ENCODE measurements around the gene C1orf226. TPM values are rescaled to one million over a fixed set of nuclear protein-coding genes. Genes with fewer than 3 reads are reported as not detected.
A peak's percentile ranks its signal among the peaks of the same experiment; 100 is the strongest.

C1orf226 gene
- total and polyA plus RNA-seq, 5 donors from 2014 or later = 0.10 to 0.14 TPM; not detected in 3

DNA sequence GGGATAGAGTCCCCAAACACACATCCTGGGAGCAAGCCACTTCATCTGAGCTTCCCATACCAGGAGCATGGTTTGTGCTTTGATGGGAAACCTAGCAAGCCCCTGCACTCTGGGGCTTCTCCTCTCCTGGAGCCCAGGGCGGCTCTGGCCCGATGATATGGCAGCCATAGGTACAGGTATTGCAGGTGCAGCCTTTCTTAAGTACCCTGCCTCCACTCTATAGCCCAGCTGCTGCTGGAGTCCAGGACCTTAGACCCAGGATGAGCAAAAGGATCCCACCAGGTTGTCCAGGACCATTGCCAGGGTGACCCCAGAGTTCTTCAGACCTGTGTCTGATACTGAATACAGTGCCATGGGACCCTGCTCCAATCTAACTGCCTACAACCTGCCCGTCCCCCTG, 4.2 kb downstream of the C1orf226 start:
- no peak for DNase-seq
- H3K4me1 ChIP-seq (ENCODE audit: control insufficient read depth, insufficient read depth, low read length, poor library complexity, severe bottlenecking) = no peaks in the 10 kb centered on the region
- H3K27ac ChIP-seq (ENCODE audit: insufficient read depth, low read length, poor library complexity, severe bottlenecking) = no peak overlapping the region
- Mint-ChIP-seq H3K27me3 (peaks cover 6% of the 10 kb centered on the region), H3K36me3 (no peaks in the 10 kb centered on the region), H3K4me1 (no peaks in the 10 kb centered on the region), H3K9me3 (no peaks in the 10 kb centered on the region), H3K4me3 (no peak overlapping the region), H3K27ac (no peak overlapping the region)
- ATAC-seq (ENCODE audit: low read depth in 2 of 2) = no peak
- H3K27me3 ChIP-seq (ENCODE audit: control insufficient read depth, insufficient read depth, low read length) = no peaks in the 10 kb centered on the region
- H3K36me3 ChIP-seq (ENCODE audit: control insufficient read depth, insufficient read depth, low read length) = no peaks in the 10 kb centered on the region
- no peaks in the 10 kb centered on the region for H3K9me3 ChIP-seq (ENCODE audit: control insufficient read depth in 2 of 2, low read length in 2 of 2)
- H3K4me3 ChIP-seq (ENCODE audit: low read depth, low read length) = no peak overlapping the region

DNA sequence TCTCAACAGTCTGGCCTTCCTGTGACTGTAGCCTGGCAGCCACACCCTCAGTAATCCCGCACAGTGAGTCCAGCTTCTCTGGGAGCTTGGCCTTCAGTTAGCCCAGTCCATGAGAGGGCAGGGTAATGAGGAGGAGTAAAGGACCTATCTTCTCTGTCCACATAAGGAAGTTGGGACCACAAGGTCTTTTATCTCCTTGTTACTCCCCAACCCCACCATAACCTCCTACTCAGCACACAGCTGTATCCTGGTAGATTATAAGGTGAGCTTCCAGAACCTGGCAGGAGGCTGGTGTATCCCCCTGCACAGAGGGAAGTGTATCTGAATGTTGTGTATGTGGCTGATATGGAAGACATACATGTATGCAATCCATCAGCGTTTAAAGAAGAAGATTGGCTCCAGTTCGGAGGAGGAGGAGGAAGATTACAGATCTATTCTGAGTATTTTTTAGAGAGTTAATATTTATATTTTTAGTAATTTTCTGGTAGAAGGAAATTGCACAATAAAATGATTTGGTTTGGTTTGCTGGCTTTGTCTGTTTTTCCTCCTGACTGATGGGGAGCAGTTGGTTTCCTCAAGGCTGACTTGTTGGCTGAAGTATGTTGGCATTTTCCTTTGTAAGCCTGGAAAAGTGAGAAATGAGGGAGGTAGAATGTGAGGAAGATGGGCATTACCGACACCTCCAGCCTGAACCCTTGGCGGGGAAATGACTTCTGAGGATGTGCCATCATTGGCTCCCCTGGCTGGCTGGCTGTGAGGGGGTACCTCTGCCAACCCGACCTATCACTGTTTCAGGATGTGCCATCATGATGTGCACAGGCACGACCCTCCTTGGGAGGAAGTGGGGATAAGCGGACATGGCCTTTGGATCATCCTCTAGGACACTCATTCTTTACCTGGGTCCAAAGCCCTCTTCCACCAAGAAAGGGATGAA, 5.0 kb downstream of the C1orf226 start:
- Histone ChIP-seq H3K9me3 (ENCODE audit: control insufficient read depth in 2 of 2, low read length in 2 of 2) (no peaks in the 10 kb centered on the region), H3K4me3 (ENCODE audit: low read depth, low read length) (no peak overlapping the region), H3K4me1 (ENCODE audit: control insufficient read depth, insufficient read depth, low read length, poor library complexity, severe bottlenecking) (no peaks in the 10 kb centered on the region), H3K27me3 (ENCODE audit: control insufficient read depth, insufficient read depth, low read length) (no peaks in the 10 kb centered on the region), H3K36me3 (ENCODE audit: control insufficient read depth, insufficient read depth, low read length) (no peaks in the 10 kb centered on the region), H3K27ac (ENCODE audit: insufficient read depth, low read length, poor library complexity, severe bottlenecking) (no peak overlapping the region)
- Mint-ChIP-seq H3K4me3 (no peak overlapping the region), H3K27me3 (peaks cover 6% of the 10 kb centered on the region), H3K4me1 (no peaks in the 10 kb centered on the region), H3K36me3 (no peaks in the 10 kb centered on the region), H3K9me3 (no peaks in the 10 kb centered on the region), H3K27ac (no peak overlapping the region)
- DNase-seq (no peak), ATAC-seq (ENCODE audit: low read depth in 2 of 2) (no peak)

DNA sequence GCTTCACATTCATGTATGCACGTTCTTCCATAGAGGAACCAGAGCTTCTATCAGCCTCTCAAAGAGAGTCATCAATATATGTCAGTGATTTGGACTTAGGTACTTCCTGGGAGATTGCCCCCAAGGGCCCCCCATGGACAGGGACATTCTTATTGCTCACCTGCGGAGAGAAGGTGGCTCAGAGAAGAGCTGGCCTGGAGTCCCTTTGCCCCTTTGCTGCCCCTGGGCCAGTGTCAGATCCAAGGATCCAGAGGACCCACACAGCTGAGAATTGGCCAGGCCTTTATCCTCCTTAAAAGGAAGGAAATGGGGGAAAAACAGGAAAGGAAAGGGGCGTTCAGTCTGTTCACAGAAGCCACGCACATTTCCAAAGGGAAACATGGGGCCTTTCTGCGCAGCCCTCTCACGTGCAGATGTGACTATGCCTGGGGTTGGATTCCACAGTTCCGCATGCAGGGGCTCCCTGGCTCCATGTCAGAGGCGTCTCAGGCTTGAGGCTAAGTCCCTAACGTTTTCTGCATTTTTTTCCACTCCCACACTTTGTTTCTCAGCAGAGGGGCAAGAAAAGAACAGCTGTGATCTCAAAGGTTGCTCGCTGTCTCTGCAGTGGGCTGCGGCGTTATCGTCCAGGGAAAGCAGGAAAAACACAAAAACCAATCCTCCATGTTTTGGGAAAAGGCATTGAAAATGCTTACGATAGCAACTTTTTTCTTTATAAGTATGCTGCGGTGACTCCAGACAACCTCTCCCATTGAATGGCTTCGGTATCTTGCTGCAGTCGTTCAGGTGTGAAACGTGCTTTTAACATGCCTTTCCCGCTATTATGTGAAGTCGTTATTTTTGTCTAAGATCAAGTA, 5.9 kb downstream of the C1orf226 start:
- Histone ChIP-seq H3K4me3 (ENCODE audit: low read depth, low read length) (no peak overlapping the region), H3K4me1 (ENCODE audit: control insufficient read depth, insufficient read depth, low read length, poor library complexity, severe bottlenecking) (no peaks in the 10 kb centered on the region), H3K27ac (ENCODE audit: insufficient read depth, low read length, poor library complexity, severe bottlenecking) (no peak overlapping the region), H3K9me3 (ENCODE audit: control insufficient read depth in 2 of 2, low read length in 2 of 2) (no peaks in the 10 kb centered on the region), H3K27me3 (ENCODE audit: control insufficient read depth, insufficient read depth, low read length) (no peaks in the 10 kb centered on the region), H3K36me3 (ENCODE audit: control insufficient read depth, insufficient read depth, low read length) (no peaks in the 10 kb centered on the region)
- peaks cover 11% of the 10 kb centered on the region for H3K27me3 Mint-ChIP-seq
- ATAC-seq (ENCODE audit: low read depth in 2 of 2) (no peak), DNase-seq (no peak)
- no peaks in the 10 kb centered on the region for H3K9me3 Mint-ChIP-seq
- H3K4me3 Mint-ChIP-seq = no peak overlapping the region
- H3K36me3 Mint-ChIP-seq = no peaks in the 10 kb centered on the region
- peaks cover 0 to 5% (median 0%) of the 10 kb centered on the region in 4 donors for H3K4me1 Mint-ChIP-seq
- H3K27ac Mint-ChIP-seq = no peak overlapping the region

DNA sequence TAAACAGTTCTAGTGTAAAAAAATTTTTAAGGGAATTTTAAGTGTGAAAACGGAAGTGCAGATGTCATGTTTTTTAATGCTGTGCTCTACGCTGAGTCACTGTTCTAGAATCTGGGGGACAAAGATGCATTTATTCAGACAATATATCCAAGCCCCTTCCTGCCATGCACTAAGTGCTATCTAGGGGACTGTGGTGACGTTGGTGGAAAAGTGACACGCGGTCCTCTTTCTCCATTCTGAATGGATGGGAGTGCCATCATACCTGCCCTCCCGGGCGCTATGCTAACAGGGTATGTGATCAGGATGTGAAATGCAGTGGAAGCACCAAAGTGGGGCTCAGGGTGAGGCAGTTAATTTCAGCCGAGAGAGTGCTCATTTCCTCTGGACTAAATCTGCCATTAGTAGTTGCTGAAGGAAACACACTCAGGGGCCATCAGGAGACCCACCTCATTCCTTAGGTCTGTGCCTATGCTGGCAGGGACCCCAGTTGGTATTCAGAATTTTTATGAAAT, 6.6 kb downstream of the C1orf226 start:
- Mint-ChIP-seq H3K4me1 (peaks cover 0 to 5% (median 0%) of the 10 kb centered on the region in 4 donors), H3K36me3 (no peaks in the 10 kb centered on the region), H3K27ac (no peak overlapping the region), H3K4me3 (no peak overlapping the region), H3K27me3 (peaks cover 11% of the 10 kb centered on the region), H3K9me3 (no peaks in the 10 kb centered on the region)
- ATAC-seq (ENCODE audit: low read depth in 2 of 2) = no peak
- Histone ChIP-seq H3K36me3 (ENCODE audit: control insufficient read depth, insufficient read depth, low read length) (no peaks in the 10 kb centered on the region), H3K27me3 (ENCODE audit: control insufficient read depth, insufficient read depth, low read length) (no peaks in the 10 kb centered on the region), H3K4me3 (ENCODE audit: low read depth, low read length) (no peak overlapping the region), H3K4me1 (ENCODE audit: control insufficient read depth, insufficient read depth, low read length, poor library complexity, severe bottlenecking) (no peaks in the 10 kb centered on the region), H3K9me3 (ENCODE audit: control insufficient read depth in 2 of 2, low read length in 2 of 2) (no peaks in the 10 kb centered on the region), H3K27ac (ENCODE audit: insufficient read depth, low read length, poor library complexity, severe bottlenecking) (no peak overlapping the region)
- DNase-seq = no peak

DNA sequence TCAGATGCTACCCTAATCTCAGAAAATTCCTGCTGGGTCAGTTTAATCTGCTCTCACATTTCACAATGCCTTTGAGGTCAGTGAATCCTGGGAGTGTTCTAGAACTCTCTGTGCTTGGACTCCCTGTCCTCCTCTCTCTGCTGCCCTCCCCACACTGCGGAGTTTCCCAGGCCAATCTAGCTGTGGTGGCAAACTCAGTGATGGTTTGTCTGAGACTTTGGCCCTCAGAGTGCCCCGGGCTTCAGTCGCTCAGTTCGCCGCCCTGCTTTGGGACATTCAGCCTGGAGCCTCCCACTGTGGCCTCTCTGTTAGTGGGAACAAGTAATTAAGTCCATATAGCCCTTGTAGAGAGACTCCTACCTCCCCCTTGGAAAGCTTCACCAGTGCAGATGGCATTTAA, 7.1 kb downstream of the C1orf226 start:
- no peak for DNase-seq
- Mint-ChIP-seq H3K4me3 (no peak overlapping the region), H3K27me3 (peaks cover 11% of the 10 kb centered on the region), H3K27ac (no peak overlapping the region), H3K9me3 (no peaks in the 10 kb centered on the region), H3K4me1 (peaks cover 0 to 5% (median 0%) of the 10 kb centered on the region in 4 donors), H3K36me3 (no peaks in the 10 kb centered on the region)
- no peaks in the 10 kb centered on the region for H3K36me3 ChIP-seq (ENCODE audit: control insufficient read depth, insufficient read depth, low read length)
- H3K27me3 ChIP-seq (ENCODE audit: control insufficient read depth, insufficient read depth, low read length) = no peaks in the 10 kb centered on the region
- no peak for ATAC-seq (ENCODE audit: low read depth in 2 of 2)
- no peaks in the 10 kb centered on the region for H3K9me3 ChIP-seq (ENCODE audit: control insufficient read depth in 2 of 2, low read length in 2 of 2)
- no peak overlapping the region for H3K4me3 ChIP-seq (ENCODE audit: low read depth, low read length)
- H3K4me1 ChIP-seq (ENCODE audit: control insufficient read depth, insufficient read depth, low read length, poor library complexity, severe bottlenecking) = no peaks in the 10 kb centered on the region
- H3K27ac ChIP-seq (ENCODE audit: insufficient read depth, low read length, poor library complexity, severe bottlenecking) = no peak overlapping the region

DNA sequence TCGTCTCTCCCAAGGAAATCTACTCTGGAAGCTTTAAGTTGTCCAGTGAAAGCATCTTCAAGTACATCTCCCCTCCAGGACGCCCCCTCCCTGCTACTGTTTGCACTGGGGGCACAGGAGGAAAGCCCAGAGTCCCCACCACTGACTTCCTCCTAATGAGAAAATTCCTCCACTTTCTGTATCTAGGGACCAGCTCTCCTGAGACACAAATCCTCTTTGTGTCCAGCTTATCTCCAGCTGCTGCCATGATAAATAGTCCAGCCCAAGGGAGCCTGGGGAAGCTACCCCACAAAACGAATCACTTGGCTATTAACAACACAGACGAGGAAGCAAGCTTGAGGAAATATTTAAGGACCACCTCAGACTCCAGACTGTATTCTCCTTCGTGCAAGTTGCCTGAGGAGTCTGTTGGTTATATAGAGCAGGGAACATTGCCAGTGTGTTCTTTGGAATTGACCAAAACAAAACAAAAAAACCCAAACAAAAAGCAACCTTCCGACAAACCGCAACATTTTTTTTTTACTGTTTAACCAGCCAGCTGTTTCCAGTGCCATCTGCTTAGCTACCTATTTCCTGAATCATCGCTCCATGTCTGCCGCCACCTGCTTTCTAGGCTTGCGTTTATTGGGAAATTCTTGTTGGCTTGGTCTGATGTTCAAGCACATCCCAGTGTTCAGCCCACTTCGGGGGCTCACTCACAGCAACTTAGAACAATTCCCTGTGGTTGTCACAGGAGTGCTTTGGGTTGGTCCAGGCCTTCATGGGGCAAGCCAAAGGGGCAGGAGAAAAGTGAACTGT, 7.7 kb downstream of the C1orf226 start:
- Histone ChIP-seq H3K36me3 (ENCODE audit: control insufficient read depth, insufficient read depth, low read length) (no peaks in the 10 kb centered on the region), H3K4me1 (ENCODE audit: control insufficient read depth, insufficient read depth, low read length, poor library complexity, severe bottlenecking) (no peaks in the 10 kb centered on the region), H3K9me3 (ENCODE audit: control insufficient read depth in 2 of 2, low read length in 2 of 2) (no peaks in the 10 kb centered on the region), H3K27ac (ENCODE audit: insufficient read depth, low read length, poor library complexity, severe bottlenecking) (no peak overlapping the region), H3K4me3 (ENCODE audit: low read depth, low read length) (no peak overlapping the region), H3K27me3 (ENCODE audit: control insufficient read depth, insufficient read depth, low read length) (no peaks in the 10 kb centered on the region)
- Mint-ChIP-seq H3K9me3 (no peaks in the 10 kb centered on the region), H3K27ac (peak overlapping the region in 1 of 3 donors; percentile 16), H3K36me3 (no peaks in the 10 kb centered on the region), H3K4me3 (no peak overlapping the region), H3K4me1 (peaks cover 0 to 5% (median 0%) of the 10 kb centered on the region in 4 donors), H3K27me3 (peaks cover 11% of the 10 kb centered on the region)
- no peak for DNase-seq
- no peak for ATAC-seq (ENCODE audit: low read depth in 2 of 2)

DNA sequence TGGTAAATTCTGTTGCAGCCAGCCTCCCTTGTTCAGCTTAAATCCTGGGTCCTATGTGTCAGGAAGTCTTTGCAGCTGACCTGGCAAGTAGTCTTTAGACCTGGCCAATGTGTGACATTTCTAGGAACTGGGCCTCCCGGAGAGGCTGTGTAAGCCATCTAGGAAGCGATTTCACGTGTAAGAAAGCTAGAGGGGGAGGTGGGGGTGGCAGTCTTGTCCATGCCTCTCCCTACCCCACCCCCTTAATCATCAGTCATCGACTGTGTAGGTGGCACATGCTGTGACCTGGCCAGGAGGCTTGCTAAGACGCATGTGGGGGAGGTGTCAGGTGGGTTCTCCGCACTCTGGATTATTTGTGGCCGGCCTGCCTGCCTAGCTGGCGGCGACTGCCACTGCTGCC, 8.4 kb downstream of the C1orf226 start:
- Histone ChIP-seq H3K36me3 (ENCODE audit: control insufficient read depth, insufficient read depth, low read length) (no peaks in the 10 kb centered on the region), H3K4me3 (ENCODE audit: low read depth, low read length) (no peak overlapping the region), H3K27ac (ENCODE audit: insufficient read depth, low read length, poor library complexity, severe bottlenecking) (no peak overlapping the region), H3K9me3 (ENCODE audit: control insufficient read depth in 2 of 2, low read length in 2 of 2) (no peaks in the 10 kb centered on the region), H3K4me1 (ENCODE audit: control insufficient read depth, insufficient read depth, low read length, poor library complexity, severe bottlenecking) (no peaks in the 10 kb centered on the region), H3K27me3 (ENCODE audit: control insufficient read depth, insufficient read depth, low read length) (no peaks in the 10 kb centered on the region)
- H3K4me3 Mint-ChIP-seq = no peak overlapping the region
- H3K4me1 Mint-ChIP-seq = peaks cover 0 to 5% (median 0%) of the 10 kb centered on the region in 4 donors
- H3K27ac Mint-ChIP-seq = no peak overlapping the region
- no peaks in the 10 kb centered on the region for H3K9me3 Mint-ChIP-seq
- H3K27me3 Mint-ChIP-seq = peaks cover 11% of the 10 kb centered on the region
- no peaks in the 10 kb centered on the region for H3K36me3 Mint-ChIP-seq
- no peak for ATAC-seq (ENCODE audit: low read depth in 2 of 2)
- no peak for DNase-seq
